ENCODE data around the gene FNIP1.
"Not testable (repeated sequence)": the region's sequence is repeated elsewhere in the genome, so short reads cannot be mapped to it uniquely, and the experiment has no call there.

Gene FNIP1

GRCh38 chr5:131684595-131684994, 112.2 kb downstream of the FNIP1 start:
- no peak for DNase-seq (ENCODE audit: low spot score)

GRCh38 chr5:131684051-131684450, 112.8 kb downstream of the FNIP1 start:
- no peak for DNase-seq (ENCODE audit: low spot score)

DNA sequence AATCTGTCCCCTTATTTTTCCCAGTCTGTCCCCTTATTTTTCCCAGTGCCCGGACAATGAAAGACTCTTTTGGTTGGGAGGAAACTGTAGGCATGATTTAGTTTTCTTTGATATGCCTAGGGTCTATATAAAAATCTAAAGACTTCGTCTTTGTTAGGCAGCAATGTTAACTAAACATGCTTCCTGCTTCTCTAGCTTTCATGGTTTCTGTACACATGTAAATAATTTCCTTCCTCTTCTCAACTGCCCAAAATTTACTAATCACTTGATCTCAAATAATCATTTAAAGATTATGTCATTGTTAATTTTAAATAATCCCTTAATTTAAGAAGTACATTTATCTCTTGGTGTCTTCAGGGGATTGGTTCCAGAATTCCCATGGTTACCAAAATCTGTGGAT, 114.0 kb downstream of the FNIP1 start:
- no peak for DNase-seq (ENCODE audit: low spot score)

DNA sequence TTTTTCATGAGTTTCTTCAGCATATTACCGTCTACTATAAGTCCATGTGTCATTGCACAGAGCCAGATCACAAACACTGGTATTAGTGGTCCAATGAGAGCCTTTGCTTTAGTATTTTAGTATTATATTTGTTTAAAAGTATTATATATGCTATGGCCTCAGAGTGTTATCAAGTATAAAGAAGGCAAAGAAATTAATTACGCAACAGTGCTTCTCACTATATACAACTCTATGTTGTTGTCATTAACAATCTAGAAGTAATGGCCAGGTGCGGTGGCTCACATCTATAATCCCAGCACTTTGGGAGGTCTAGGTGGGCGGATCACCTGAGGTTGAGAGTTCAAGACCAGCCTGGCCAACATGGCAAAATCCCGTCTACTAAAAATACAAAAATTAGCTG, 114.6 kb downstream of the FNIP1 start:
- DNase-seq (ENCODE audit: low spot score) = no peak

- DNase-seq (ENCODE audit: low spot score) = no peak
Measured at GRCh38 chr5:131679911-131680310, 116.9 kb downstream of the FNIP1 start.

DNA sequence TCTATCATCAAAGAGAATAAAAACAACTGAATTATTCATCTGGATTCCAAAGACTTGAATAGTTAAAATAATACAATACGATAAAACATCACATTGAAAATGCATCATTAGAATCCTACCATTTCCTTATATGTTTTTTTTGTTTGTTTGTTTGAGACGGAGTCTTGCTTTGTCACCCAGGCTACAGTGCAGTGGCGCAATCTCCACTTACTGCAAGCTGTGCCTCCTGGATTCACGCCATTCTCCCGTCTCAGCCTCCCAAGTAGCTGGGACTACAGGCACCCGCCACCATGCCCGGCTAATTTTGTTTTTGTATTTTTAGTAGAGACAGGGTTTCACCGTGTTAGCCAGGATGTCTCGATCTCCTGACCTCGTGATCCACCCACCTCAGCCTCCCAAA, 118.5 kb downstream of the FNIP1 start:
- not testable (repeated sequence) for DNase-seq (ENCODE audit: low spot score)

DNA sequence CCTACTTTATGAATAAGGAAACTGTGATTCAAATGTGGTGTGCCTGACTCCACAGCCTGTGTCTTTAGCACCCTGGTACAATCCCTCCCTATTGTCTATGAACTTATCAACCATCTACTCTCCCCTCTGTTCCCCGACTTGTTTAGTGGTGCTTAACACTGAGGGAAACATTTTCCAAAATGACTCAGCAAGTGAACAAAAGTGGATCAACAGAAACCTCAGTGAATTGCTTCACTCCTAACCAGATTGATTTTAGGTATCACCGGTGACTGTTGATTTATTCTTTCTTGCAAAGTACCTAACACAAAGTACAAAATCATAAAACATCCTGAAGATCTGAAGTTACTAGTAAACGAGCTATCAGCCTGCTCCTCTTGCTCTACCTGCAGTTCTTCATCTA, 119.7 kb downstream of the FNIP1 start:
- DNase-seq (ENCODE audit: low spot score) = no peak

DNA sequence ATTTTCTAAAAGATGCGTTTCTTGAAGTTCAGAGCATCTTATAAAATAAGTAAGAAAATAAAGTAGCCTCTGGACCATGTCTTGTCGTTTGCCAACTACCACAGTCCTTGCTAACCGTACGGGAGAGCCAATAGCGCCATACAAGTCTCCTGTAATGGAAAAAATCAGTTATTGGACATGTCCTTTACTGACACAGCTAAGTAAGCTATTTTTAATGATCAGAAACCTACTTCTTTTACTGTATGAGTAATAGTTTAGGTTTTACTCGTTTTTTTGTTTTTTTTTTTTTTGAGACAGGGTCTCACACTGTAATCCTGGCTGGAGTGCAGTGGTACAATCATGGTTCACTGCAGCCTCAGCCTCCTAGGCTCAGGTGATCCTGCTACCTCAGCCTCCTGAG, 124.0 kb downstream of the FNIP1 start:
- no peak for DNase-seq (ENCODE audit: low spot score)

DNA sequence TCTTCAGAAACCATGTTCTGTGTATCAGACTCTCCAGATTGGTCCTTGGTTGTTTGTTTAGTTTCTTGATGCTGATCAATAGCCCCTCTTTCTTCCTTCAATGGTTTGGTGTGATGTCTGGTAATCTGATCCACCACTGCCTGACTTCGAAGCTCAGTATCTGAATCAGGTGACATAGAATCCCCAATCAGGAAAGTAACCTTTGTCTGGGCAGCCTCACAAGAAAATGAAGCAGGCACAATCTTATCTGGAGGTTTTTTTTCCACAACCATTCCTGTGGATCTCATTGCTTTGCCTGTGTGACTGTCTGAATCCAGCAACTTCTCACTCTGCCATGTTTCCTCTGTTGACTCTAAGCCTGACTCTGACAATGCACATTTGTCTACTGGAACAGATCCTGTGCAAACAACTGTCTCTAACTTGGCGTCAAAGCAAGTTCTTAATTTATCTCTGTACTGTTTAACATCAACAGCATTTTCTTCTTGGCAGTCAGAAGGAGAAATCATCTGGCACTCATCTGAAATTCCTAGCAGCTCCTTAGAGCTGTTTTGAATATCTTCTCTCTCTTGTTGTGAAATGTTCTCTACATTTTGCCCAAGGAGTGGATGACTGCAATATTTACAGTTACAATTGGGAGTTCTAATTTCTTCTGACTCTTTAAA, 124.7 kb downstream of the FNIP1 start:
- peak; percentile 7 for DNase-seq (ENCODE audit: low spot score)

- DNase-seq (ENCODE audit: low spot score) = no peak
Measured at GRCh38 chr5:131671409-131671808, 125.4 kb downstream of the FNIP1 start.

DNA sequence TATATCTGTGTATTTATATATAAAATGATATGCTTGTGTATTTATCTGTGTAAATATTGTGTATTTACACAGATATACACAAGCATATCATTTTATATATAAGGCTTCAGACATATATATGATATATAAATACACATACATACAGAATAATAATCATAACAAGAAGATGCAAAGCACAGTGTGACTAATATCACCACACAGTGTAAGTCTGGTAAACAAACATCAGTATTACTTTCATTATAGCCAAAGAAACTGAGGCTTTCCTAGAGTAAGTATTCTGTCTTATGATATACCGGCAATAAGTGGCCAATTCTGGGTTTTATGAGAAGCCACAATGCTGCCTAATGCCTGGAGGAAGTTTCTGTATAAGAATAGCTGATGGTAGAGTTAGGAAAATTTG, 131.9 kb downstream of the FNIP1 start:
- DNase-seq (ENCODE audit: low spot score) = no peak

DNA sequence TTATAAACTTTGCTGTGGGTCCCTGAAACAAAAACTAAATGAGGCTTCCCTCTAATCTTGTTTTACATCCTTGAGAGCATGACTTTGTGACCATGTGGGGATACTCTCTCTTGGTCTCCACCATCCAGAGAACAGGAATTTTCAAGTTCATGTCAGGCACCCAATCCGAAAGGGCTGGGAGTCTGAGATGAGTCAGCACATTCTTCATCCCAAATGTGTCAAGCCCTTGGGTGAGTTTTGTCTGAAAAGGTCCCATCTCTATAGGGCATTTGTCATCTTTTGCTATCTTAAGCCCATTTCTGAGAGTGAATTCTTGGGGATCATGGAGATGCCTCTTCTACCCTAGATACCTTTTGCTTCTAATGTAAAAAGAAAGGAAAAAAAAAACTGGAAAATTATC, 134.9 kb downstream of the FNIP1 start:
- no peak for DNase-seq (ENCODE audit: low spot score)

GRCh38 chr5:131659841-131660240, 137.0 kb downstream of the FNIP1 start:
- DNase-seq (ENCODE audit: low spot score) = no peak

- no peak for DNase-seq (ENCODE audit: low spot score)
Measured at GRCh38 chr5:131659290-131659689, 137.5 kb downstream of the FNIP1 start.

GRCh38 chr5:131654776-131655175, 142.0 kb downstream of the FNIP1 start:
- DNase-seq (ENCODE audit: low spot score) = no peak

DNA sequence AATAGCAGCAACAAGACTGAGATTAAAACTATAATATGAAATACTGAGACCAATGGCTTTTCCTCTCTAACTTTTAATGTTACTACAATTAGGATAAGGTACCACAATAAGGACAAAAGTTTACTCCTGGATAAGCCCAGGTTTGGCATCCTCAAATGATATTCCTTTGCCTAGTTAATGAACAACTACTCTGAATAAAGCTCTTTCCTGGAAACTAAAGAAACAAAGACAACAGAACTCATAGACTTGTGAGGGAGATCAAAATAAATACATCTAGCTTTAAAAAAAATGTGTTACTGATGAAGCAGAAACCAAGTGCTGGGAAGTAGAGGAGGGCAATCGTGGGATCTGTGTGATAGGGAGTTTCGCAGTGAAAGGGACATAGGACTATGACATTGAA, 142.5 kb downstream of the FNIP1 start:
- no peak for DNase-seq (ENCODE audit: low spot score)

- DNase-seq (ENCODE audit: low spot score) = no peak
Measured at GRCh38 chr5:131649161-131649560, 147.7 kb downstream of the FNIP1 start.

DNA sequence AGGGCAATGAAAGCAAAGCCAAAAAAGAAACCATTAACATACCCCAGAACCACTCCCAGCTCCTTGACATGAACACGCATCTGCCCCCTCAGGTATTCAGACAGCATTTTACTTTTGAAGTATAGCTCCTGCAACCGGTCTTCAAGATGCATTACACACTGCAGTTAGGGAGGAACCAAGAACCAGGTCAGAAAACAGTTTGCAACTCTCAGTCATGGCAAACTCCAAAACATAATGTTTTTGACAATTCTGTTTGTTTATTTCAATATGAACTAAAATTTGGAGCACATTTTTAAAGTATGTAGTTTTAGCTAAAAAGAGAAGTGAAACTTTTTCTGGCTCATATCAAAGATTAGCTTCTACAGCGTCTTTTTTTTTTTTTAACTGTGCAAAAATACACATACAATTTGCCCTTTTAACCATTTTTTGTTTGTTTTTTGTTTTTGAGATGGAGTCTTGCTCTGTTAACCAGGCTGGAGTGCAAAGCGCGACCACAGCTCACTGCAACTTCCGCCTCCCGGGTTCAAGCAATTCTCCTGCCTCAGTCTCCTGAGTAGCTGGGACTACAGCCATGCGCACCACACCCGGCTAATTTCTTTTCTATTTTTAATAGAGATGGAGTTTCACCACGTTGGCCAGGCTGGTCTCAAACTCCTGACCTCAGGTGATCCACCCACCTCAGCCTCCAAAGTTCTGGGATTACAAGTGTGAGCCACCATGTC, 149.6 kb downstream of the FNIP1 start:
- DNase-seq (ENCODE audit: low spot score) = no peak

- DNase-seq (ENCODE audit: low spot score) = no peak
Measured at GRCh38 chr5:131644822-131645221, 152.0 kb downstream of the FNIP1 start.

DNA sequence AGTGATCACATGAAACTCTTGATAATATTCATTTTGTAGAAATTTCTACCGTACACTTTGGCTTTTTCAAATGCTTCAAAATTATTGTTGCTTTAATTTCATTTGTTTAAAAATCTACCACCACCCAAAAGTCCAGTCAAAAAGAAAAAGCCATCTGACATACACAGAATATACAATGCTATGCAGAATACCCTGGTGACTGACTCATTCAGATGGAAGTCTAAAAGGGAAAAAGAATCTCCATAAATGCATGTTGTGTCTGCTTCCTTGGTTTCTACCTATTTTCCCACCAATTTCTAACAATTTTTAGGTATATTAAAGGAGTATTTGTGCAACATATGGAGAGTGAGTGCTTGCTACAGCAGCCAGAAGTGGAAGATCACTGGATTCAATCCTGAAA, 152.4 kb downstream of the FNIP1 start:
- no peak for DNase-seq (ENCODE audit: low spot score)

DNA sequence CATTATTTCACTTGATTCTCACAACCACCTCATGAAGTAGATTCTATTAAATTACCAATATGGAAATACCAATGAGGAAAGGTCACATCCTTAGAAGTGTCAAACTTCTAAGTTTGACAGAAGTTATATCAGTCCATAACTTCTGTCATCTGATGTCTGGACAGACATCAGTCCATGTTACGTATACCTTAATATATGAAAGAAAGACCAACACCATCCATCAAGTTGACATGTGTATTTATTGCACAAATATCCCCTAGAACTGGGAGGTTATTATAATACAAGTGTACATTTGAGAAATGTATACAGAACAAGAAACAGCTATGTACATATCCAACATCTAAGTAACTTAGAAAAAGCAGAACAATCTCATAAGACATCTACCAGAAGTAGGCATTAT, 155.3 kb downstream of the FNIP1 start:
- no peak for DNase-seq (ENCODE audit: low spot score)

GRCh38 chr5:131640043-131640856, 156.6 kb downstream of the FNIP1 start:
- DNase-seq (ENCODE audit: low spot score) = no peak

GRCh38 chr5:131639148-131639547, 157.7 kb downstream of the FNIP1 start:
- DNase-seq (ENCODE audit: low spot score) = no peak
